Tibial nerve (tissue), 4 donors: ENCODE measurements around the gene EFR3B. TPM values are rescaled to one million over a fixed set of nuclear protein-coding genes. Genes with fewer than 3 reads are reported as not detected.

Experiments used
- DNase-seq, 2 donors: peaks; one replicate each; pipeline ENCODE4 v3.0.0-alpha.2; 2019; ENCODE audit warnings: low spot score in 2 of 2
- H3K27ac ChIP-seq, 4 donors: fragments of 200-600 bp; sonication (generic) in 3 of 4; one replicate each; pipeline ENCODE4 v1.5.1; 2017 to 2019; ENCODE audit warnings: mild to moderate bottlenecking in 1 of 4
- H3K27me3 ChIP-seq, 2 donors: fragments of 200-600 bp; sonication (generic) in 1 of 2; one replicate each; pipeline versions ENCODE4 v1.5.1 to v1.6.0; 2017 to 2019
- H3K36me3 ChIP-seq, 3 donors: fragments of 200-600 bp; sonication (generic); one replicate each; pipeline ENCODE4 v1.5.1; 2018 to 2019
- H3K4me1 ChIP-seq, 4 donors: fragments of 200-600 bp; sonication (generic) in 3 of 4; one replicate each; pipeline ENCODE4 v1.5.1; 2017 to 2019
- H3K4me3 ChIP-seq, 4 donors: fragments of 200-600 bp; sonication (generic) in 3 of 4; one replicate each; pipeline ENCODE4 v1.5.1; 2017 to 2019; ENCODE audit warnings: mild to moderate bottlenecking in 1 of 4, moderate library complexity in 1 of 4
- H3K9me3 ChIP-seq, 4 donors: fragments of 200-600 bp; sonication (generic) in 3 of 4; one replicate each; pipeline ENCODE4 v1.5.1; 2017 to 2019
- EP300 ChIP-seq, 2 donors: sonication (generic); formaldehyde crosslinking; IDR thresholded peaks; one replicate each; pipeline ENCODE4 v1.6.1; 2017; ENCODE audit warnings: antibody characterized with exemption in 2 of 2, mild to moderate bottlenecking in 1 of 2
- POLR2A ChIP-seq, 2 donors: fragments of 450-650 bp; IDR thresholded peaks; one replicate each; pipeline ENCODE4 v1.6.1; 2017; ENCODE audit warnings: antibody characterized with exemption in 2 of 2, mild to moderate bottlenecking in 2 of 2, moderate library complexity in 2 of 2
- WGBS, 2 donors: methylation state at CpG; one replicate each; pipeline ENCODE4 v1.1.5; 2018; 5-methylcytosine and 5-hydroxymethylcytosine counted together
- total RNA-seq, 4 donors: library from RNA; depleted of rRNA; stranded (reverse); fragments of >200 nt; gene quantifications; one replicate each; pipeline ENCODE4 v1.1.0, GENCODE V29; 2016
- TF ChIP-seq, protein P1 (sequence below), 5 experiments: fragments of 200-600 bp in 3 of 5; fragments of 450-650 bp in 2 of 5; sonication (generic) in 3 of 5; IDR thresholded peaks; one replicate each; pipeline ENCODE4 v1.5.1; 2016 to 2019; ENCODE audit warnings: antibody characterized with exemption in 5 of 5, mild to moderate bottlenecking in 3 of 5, moderate library complexity in 2 of 5

EFR3B gene
- total RNA-seq, 4 donors from 2014 or later: 5.4 to 7.1 (median 5.7) TPM

DNA sequence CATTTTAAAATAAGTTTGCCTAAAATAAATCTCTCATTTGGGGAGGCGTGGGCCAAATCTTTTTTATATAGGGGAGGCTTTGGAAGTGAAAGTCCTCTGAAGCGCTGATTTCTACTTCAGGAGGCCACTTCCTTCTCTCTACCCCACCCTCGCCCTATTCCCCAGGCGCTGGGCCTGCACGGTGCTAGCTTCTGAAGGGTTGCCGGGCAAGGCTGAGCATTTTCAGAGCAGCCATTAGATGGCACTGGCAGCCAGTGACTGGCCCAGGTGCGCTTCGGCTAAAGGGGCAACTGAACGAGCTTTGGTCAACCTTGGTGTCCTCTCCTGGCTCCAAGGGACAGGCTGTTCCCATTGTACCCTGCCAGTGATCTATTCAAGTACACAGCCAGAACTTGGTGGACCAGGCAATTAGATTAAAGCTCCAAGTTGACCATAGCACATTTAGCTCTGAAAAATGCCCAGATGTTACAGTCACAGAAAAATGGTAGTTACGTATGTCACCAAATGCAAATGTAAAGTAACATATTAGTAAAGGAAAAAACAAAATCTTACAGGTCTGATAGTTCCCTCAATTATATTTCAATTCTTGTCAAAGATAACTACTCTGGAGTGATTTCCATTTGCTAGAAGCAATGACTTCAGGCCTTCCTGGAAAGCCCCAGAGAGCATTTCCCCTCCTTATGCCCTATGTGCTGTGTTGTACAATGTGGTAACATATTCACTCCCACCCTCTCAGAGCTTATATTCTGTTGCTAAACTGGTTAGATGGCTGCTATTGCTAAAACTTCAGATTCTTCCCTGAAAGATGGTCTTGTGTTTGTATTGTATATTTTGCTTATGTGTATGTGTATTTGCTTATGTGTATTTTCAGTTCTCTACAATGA lies 124.4 kb downstream of the EFR3B start:
- no peak overlapping the region for H3K4me3 ChIP-seq
- H3K9me3 ChIP-seq: no peaks in the 10 kb centered on the region
- peaks cover 0 to 80% of the 10 kb centered on the region in 2 donors for H3K27me3 ChIP-seq
- 64 to 65% methylated on average over 10 of the region's 10 CpGs for WGBS, 2 donors
- peaks cover 0 to 23% (median 11%) of the 10 kb centered on the region in 4 donors for H3K4me1 ChIP-seq
- no peaks in the 10 kb centered on the region for H3K36me3 ChIP-seq
- DNase-seq: no peak
- no peak overlapping the region for H3K27ac ChIP-seq
- TF ChIP-seq, protein P1, sequence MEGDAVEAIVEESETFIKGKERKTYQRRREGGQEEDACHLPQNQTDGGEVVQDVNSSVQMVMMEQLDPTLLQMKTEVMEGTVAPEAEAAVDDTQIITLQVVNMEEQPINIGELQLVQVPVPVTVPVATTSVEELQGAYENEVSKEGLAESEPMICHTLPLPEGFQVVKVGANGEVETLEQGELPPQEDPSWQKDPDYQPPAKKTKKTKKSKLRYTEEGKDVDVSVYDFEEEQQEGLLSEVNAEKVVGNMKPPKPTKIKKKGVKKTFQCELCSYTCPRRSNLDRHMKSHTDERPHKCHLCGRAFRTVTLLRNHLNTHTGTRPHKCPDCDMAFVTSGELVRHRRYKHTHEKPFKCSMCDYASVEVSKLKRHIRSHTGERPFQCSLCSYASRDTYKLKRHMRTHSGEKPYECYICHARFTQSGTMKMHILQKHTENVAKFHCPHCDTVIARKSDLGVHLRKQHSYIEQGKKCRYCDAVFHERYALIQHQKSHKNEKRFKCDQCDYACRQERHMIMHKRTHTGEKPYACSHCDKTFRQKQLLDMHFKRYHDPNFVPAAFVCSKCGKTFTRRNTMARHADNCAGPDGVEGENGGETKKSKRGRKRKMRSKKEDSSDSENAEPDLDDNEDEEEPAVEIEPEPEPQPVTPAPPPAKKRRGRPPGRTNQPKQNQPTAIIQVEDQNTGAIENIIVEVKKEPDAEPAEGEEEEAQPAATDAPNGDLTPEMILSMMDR (IDR thresholded peaks at IDR 0.05): peak in 1 of 5 experiments; percentile 29
- TF ChIP-seq EP300 (IDR thresholded peaks at IDR 0.05) (no peak), POLR2A (IDR thresholded peaks at IDR 0.05) (no peak)

DNA sequence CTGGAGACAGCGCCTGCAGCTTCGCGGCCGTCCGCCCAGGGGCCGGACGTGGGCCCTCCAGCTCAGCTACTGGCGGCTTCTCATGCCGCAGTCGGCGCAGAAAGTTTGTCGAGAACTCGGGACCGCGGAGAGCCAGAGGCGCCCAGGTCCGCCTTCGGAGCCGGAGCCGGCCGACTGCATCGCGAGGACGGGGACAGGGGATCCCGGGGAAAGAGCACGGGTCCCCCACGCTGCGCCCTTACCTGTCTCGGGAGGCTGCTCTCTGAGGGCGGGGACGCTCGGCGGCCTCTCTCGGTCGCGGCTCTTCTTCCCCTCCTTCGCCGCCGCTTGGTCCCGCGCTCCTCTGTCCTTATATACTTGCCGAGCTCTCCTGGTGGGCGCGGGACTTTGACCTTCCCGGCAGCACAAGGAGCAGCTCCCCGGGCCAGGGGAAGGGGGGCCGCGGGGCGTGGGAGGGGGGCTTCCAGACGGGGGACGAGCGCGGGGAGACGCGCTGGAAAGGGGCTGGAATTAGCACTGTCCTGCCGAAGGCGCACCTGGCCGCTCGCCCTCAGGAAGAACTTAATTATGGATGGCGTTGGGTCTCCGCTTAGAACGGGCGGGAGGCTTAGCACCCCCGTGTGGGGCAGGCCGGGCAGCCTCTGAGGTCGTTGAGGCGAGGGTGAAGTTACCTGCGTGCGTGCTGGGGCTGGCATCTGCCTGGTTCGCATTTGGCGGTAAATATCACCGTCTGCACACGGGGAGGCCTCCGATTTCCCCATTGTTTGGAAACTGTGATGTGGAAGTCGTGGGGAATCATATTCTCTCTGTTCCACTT lies 126.6 kb downstream of the EFR3B start, which contains the start of gene POMC:
TSS of gene POMC (minus strand) at position 325 of the 817 bp plus-strand sequence. CDS start 3,808 bp downstream, outside the sequence.
- no peak for DNase-seq
- Histone ChIP-seq H3K27me3 (peaks cover 0 to 72% of the 10 kb centered on the region in 2 donors), H3K4me1 (peaks cover 0 to 17% (median 11%) of the 10 kb centered on the region in 4 donors), H3K9me3 (peaks cover 0 to 8% (median 0%) of the 10 kb centered on the region in 4 donors), H3K36me3 (no peaks in the 10 kb centered on the region), H3K27ac (no peak within 1 kb of the TSS), H3K4me3 (peak within 1 kb of the TSS in 3 of 4 donors; percentile 40 to 47 (median 46))
- 8 to 10% methylated on average over 42 to 65 of the region's 75 CpGs for WGBS, 2 donors
- TF ChIP-seq EP300 (IDR thresholded peaks at IDR 0.05): no peak
- TF ChIP-seq POLR2A (IDR thresholded peaks at IDR 0.05): no peak
- TF ChIP-seq, protein P1 (IDR thresholded peaks at IDR 0.05): no peak

DNA sequence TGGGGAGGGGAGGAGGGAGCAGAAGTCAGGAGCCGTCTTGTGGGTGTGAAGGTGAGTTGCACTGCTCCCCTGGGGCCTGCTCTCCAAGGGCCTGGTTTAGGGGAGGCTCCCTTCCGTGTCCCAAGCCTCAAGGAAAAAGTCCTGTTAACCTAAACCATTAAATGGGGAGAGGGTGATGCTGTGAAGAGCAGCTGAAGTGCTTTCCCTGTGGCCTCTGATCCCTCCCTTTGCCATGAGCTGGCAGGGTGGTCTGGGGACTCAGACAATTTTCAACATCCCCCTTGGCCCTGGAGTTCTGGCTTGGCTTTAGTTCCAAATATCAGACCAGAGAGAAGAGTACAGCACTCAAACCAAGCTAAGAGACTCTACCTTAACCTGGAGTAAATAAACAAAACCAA lies 127.2 kb downstream of the EFR3B start:
- no peak overlapping the region for H3K4me3 ChIP-seq

DNA sequence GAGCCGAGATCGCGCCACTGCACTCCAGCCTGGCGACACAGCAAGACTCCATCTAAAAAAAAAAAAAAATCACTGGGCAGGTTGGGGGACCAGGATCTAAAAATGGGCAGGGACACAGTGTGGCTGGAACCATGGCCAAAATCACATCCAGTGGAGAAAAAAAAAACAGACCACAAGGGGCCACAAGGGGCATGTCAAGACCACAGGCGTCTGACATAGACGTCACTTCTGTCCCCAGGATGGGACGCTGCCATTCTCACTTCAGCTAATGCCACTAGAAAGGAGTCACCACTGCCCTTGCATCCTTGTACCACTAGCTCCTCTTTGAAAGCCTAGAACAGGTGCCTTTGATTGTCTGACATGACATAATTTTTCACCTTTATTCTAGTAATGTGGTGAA lies 129.0 kb downstream of the EFR3B start:
- peaks cover 0 to 8% (median 0%) of the 10 kb centered on the region in 4 donors for H3K9me3 ChIP-seq
- no peak for DNase-seq
- H3K4me1 ChIP-seq: peaks cover 0 to 17% (median 11%) of the 10 kb centered on the region in 4 donors
- 86 to 88% methylated on average over 7 of the region's 7 CpGs for WGBS, 2 donors
- no peak overlapping the region for H3K4me3 ChIP-seq
- H3K27me3 ChIP-seq: peaks cover 0 to 58% of the 10 kb centered on the region in 2 donors
- H3K36me3 ChIP-seq: no peaks in the 10 kb centered on the region
- H3K27ac ChIP-seq: no peak overlapping the region
- TF ChIP-seq, protein P1 (IDR thresholded peaks at IDR 0.05): no peak
- no peak for TF ChIP-seq EP300 (IDR thresholded peaks at IDR 0.05)
- TF ChIP-seq POLR2A (IDR thresholded peaks at IDR 0.05): no peak

More for the DNA sequence above, 127.2 kb downstream of the EFR3B start:
- TF ChIP-seq EP300 (IDR thresholded peaks at IDR 0.05): no peak
- TF ChIP-seq, protein P1 (IDR thresholded peaks at IDR 0.05): no peak
- Histone ChIP-seq H3K27me3 (peaks cover 0 to 72% of the 10 kb centered on the region in 2 donors), H3K36me3 (no peaks in the 10 kb centered on the region), H3K9me3 (peaks cover 0 to 8% (median 0%) of the 10 kb centered on the region in 4 donors), H3K4me1 (peaks cover 0 to 17% (median 11%) of the 10 kb centered on the region in 4 donors), H3K27ac (no peak overlapping the region)
- WGBS, 2 donors: 55 to 78% methylated on average over 2 of the region's 2 CpGs
- no peak for DNase-seq
